GM19351 (cell line): ENCODE data around the gene CARS2.
"Not testable (repeated sequence)": the region's sequence is repeated elsewhere in the genome, so short reads cannot be mapped to it uniquely, and the experiment has no call there.

Experiments
- ATAC-seq: cut with Tn5 transposase; IDR thresholded peaks from one replicate; pipeline ENCODE4 v1.9.1; 2021; ENCODE audit warnings: mild to moderate bottlenecking, moderate library complexity; ENCODE audit not compliant: unreplicated experiment

CARS2 gene

DNA sequence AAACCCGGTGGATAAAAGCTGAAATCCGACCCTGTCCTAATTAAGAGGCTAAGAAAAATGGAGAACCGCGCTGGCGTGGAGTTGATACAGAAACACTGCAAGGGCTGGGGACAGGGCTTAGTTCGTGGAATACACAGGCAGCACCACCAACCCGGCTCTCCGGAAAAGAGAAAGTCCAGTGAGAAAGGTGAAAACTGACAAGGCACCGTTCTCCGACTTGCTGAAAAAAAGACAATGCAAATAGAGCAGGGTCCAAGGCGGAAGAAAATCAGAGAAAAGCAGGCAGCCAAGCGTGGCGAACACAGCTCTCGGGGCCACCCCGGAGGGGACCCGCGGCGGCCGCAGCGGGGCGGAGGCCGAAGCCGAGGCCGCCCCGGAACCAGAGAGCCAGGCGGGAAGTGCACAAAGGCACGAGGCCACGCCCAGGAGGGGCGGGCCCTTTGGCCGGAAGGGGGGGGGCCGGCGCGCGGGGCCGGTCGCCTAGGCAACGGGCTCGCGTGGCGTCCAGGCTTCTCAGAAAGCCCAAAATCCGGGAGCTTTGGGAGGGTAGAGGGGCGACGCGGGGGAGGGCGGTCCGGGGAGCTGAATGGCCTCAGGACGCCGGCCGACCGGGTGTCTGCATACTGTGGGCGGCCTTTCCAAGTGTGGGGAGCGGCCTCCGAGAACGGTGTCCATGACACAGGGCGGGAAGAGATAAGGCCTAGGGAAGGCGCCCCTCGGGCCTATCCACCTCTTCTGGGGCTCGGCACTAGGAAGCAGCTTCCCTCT is 6.3 kb upstream of the CARS2 start:
- peak; percentile 30 for ATAC-seq

GRCh38 chr13:110706570-110707372 is 855 bp upstream of the CARS2 start:
- ATAC-seq: no peak

- ATAC-seq: no peak
These were observed 525 bp downstream of the CARS2 start for GRCh38 chr13:110705356-110705825.

GRCh38 chr13:110702591-110703526 is 3.1 kb downstream of the CARS2 start:
- ATAC-seq: no peak

DNA sequence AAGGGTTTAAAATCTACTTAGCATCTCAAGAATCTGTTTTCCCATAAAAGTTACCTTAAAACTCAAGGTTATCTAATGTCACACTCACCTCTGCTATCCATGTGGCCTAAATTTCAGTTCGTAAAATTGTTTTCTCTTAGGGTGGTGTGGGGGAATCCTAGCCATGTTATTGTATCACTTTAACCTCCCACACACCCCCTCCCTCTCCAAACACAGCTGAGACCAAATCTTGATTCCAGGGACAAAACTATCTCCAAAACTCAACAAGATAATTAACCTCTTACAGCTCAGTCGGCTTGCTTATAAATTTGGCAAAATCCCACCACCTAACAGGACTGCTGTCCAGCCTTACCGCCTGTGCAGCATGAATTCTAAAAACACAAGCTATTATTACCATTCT is 3.8 kb downstream of the CARS2 start:
- no peak for ATAC-seq

DNA sequence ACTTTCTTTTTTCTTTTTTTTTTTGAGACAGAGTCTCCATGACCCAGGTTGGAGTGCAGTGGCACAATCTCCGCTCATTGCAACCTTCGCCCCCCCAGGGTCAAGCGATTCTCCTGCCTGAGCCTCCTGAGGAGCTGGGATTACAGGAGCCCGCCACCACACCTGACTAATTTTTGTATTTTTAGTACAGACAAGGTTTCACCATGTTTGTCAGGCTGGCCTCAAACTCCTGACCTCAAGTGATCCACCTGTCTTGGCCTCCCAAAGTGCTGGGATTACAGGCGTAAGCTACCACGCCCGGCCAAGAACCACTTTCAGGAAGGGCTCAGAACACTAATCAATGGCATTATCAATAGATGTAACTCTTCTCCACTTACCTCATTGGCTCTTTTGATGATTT is 4.9 kb downstream of the CARS2 start:
- not testable (repeated sequence) for ATAC-seq

- no peak for ATAC-seq
These were observed 5.3 kb downstream of the CARS2 start for GRCh38 chr13:110700641-110701040.

GRCh38 chr13:110700186-110700585 is 5.7 kb downstream of the CARS2 start:
- ATAC-seq: no peak

- peak; percentile 1 for ATAC-seq
These were observed 6.5 kb downstream of the CARS2 start for GRCh38 chr13:110699148-110700145.

- ATAC-seq: peak; percentile 91
These were observed 7.2 kb downstream of the CARS2 start for GRCh38 chr13:110698689-110699088.

DNA sequence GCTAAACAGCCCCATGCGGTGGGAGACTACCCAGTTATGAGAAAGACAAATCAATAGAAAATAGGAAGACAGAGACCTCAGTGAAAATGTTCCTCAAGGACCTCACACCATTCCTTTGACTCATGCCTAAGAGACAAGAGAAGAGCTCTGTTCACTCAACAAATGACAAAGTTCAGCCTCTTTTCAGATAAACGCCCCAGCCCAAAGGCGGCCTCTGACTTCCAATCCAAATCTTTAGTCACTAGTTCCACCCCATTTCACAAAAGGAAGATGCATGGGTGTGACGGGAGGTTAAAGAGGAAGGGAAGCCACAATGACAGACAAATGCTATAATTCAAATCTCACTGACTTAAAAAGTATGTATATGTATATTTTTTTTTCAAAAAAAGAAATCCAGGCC is 8.1 kb downstream of the CARS2 start:
- no peak for ATAC-seq

GRCh38 chr13:110696776-110697175 is 9.1 kb downstream of the CARS2 start:
- no peak for ATAC-seq

- ATAC-seq: not testable (repeated sequence)
These were observed 10.1 kb downstream of the CARS2 start for GRCh38 chr13:110695774-110696173.

- no peak for ATAC-seq
These were observed 15.4 kb downstream of the CARS2 start for GRCh38 chr13:110690516-110690915.

GRCh38 chr13:110689711-110690110 is 16.2 kb downstream of the CARS2 start:
- no peak for ATAC-seq

DNA sequence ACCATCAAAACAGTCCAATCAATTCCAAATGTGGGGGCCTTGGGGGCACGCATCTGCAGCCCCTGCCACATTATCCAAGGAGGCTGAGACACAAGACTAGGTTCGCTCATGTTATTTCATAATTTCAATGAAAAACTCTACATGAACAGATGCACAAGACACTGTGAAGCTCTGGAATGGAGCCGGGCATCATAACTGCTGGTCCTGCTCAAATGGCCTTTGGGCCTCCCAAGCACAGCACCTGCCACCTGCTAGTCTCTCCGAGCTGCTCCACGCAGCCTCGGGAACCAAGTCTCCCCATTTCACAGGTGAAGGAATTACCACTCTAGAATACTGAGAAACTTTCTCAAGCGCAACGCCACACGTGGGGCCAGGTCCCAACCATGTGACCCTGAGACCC is 16.9 kb downstream of the CARS2 start:
- ATAC-seq: no peak

DNA sequence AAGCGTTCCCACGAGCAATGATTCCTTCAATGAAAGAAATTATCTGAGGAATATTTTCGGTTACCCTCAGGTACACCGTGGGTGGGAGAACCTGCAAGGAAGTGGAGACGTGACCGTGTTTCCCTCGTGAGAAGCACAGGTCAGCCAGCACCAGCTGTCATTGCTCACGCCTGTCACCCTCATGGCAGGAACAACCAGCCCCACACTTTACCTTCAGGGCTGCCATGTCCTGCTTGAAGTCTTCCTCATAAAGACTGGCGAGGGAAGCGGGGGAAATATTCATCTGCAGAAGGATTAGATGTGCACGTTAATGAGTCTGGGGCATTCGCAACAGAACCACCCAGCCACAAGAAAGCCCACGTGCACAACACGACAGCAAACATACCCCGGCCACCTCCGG is 18.2 kb downstream of the CARS2 start:
- ATAC-seq: no peak

DNA sequence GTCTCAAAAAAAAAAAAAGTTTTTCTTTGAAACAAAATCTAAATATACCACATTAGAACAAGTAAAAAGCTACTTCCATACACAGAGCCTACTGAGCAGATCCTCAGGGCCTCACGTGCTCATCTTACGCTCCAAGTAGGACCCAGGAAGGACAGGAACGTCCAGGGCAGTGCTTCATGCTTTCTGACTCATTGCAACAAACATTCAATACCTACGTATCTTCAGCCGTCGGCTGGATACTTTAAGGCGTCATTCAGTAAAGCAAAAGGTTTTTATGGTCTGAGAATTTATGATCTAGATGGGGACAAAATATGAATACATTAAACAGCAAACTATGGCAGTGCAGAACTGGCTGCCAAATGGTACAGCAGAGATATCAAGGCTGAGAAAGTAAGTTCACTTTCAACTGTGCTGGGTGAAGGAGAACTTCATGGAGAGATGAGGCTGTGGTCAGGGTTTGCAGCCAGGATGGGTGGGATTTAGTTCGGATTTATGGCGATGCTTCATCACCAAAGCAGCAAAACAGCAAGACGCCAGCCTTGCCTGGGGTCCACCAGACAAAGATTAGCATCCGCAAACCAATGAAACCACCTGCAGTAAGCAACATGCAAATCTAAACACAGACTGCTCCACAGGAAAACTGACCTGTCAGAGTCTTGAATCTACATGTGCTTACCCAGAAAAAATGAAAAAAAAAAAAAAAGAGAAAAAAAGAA is 20.5 kb downstream of the CARS2 start:
- ATAC-seq: no peak

DNA sequence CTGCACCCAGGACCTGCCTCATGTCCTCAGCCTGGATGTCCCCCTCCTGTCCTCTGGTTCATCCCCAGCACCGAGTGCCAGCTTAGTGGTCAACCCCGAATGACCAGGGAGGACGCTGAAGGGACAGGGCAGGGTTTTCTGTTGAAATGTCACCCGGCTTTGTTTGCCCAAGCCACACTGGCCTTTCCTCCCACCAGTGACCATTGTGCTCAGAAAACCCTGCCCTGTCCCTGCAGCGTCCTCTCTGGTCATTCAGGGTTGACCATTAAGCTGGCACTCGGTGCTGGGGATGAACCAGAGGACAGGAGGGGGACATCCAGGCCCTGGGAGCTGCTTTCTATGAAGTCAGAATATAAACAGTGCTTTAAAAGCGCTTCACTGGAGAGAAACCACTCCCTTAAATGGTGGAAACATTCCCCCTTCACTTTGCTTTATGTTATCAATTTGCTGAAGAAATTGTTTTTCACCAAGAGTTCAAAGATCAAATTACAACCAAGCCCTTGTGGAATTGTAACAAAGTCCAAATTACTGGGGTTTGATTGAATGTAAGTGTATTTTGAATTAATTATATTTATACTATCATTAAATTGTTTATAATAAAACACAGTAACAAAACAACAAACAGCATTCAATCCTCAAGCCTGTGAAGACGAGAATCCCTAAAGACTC is 21.4 kb downstream of the CARS2 start:
- no peak for ATAC-seq
